ENCODE data around the gene RFX1.
"Not testable (repeated sequence)": the region's sequence is repeated elsewhere in the genome, so short reads cannot be mapped to it uniquely, and the experiment has no call there.

Gene RFX1

GRCh38 chr19:14042659-14043608, 36.8 kb upstream of the RFX1 start:
- H3K27ac Mint-ChIP-seq, result peak overlapping the region in 1 of 3 experiments; percentile 60
- TF ChIP-seq CTCF (IDR thresholded peaks at IDR 0.05; ENCODE audit: unreplicated experiment in 3 of 3), result peak; percentile 47 to 58 (median 57)
- H3K27me3 Mint-ChIP-seq (ENCODE audit: low read depth); H3K36me3 Mint-ChIP-seq (ENCODE audit: low read depth); H3K9me3 Mint-ChIP-seq; H3K4me3 Mint-ChIP-seq; H3K4me1 Mint-ChIP-seq: not testable (repeated sequence)

- Mint-ChIP-seq H3K4me1 (peaks cover 7% of the 10 kb centered on the region), H3K27me3 (ENCODE audit: low read depth) (peaks cover 6% of the 10 kb centered on the region), H3K9me3 (no peaks in the 10 kb centered on the region), H3K36me3 (ENCODE audit: low read depth) (peaks cover 3% of the 10 kb centered on the region), H3K27ac (no peak overlapping the region), H3K4me3 (no peak overlapping the region)
- no peak for TF ChIP-seq CTCF (IDR thresholded peaks at IDR 0.05; ENCODE audit: unreplicated experiment in 3 of 3)
Observed at GRCh38 chr19:14039181-14039580, 33.1 kb upstream of the RFX1 start.

- no peak overlapping the region for H3K27ac Mint-ChIP-seq
- H3K27me3 Mint-ChIP-seq (ENCODE audit: low read depth), result peaks cover 18% of the 10 kb centered on the region
- no peaks in the 10 kb centered on the region for H3K9me3 Mint-ChIP-seq
- no peak for TF ChIP-seq CTCF (IDR thresholded peaks at IDR 0.05; ENCODE audit: unreplicated experiment in 3 of 3)
- H3K36me3 Mint-ChIP-seq (ENCODE audit: low read depth), result no peaks in the 10 kb centered on the region
- no peak overlapping the region for H3K4me3 Mint-ChIP-seq
- H3K4me1 Mint-ChIP-seq, result no peaks in the 10 kb centered on the region
Observed at GRCh38 chr19:14035706-14036105, 29.6 kb upstream of the RFX1 start.

GRCh38 chr19:14035159-14035558, 29.0 kb upstream of the RFX1 start:
- H3K4me3 Mint-ChIP-seq; H3K27ac Mint-ChIP-seq; H3K9me3 Mint-ChIP-seq; H3K4me1 Mint-ChIP-seq; H3K36me3 Mint-ChIP-seq (ENCODE audit: low read depth): not testable (repeated sequence)
- peaks cover 20% of the 10 kb centered on the region for H3K27me3 Mint-ChIP-seq (ENCODE audit: low read depth)

GRCh38 chr19:14033946-14034345, 27.8 kb upstream of the RFX1 start:
- Mint-ChIP-seq H3K27me3 (ENCODE audit: low read depth) (peaks cover 23% of the 10 kb centered on the region), H3K36me3 (ENCODE audit: low read depth) (no peaks in the 10 kb centered on the region), H3K27ac (no peak overlapping the region), H3K9me3 (no peaks in the 10 kb centered on the region), H3K4me1 (no peaks in the 10 kb centered on the region), H3K4me3 (no peak overlapping the region)
- no peak for TF ChIP-seq CTCF (IDR thresholded peaks at IDR 0.05; ENCODE audit: unreplicated experiment in 3 of 3)

GRCh38 chr19:14031719-14032480, 25.8 kb upstream of the RFX1 start, which contains the start of gene IL27RA:
Gene IL27RA, plus strand, starts transcription at chr19:14031762. Its CDS starts 111 bp downstream, at chr19:14031873.
- Mint-ChIP-seq H3K27me3 (ENCODE audit: low read depth) (peaks cover 36% of the 10 kb centered on the region), H3K9me3 (no peaks in the 10 kb centered on the region), H3K4me3 (peak within 1 kb of the TSS; percentile 76 to 85 (median 84)), H3K27ac (no peak within 1 kb of the TSS), H3K36me3 (ENCODE audit: low read depth) (no peaks in the 10 kb centered on the region), H3K4me1 (no peaks in the 10 kb centered on the region)
- TF ChIP-seq CTCF (IDR thresholded peaks at IDR 0.05; ENCODE audit: unreplicated experiment in 3 of 3), result peak; percentile 68 to 73 (median 70)
